Kasumi-1 (cell line): ENCODE measurements around the gene RUNX3.
A peak's percentile ranks its signal among the peaks of the same experiment; 100 is the strongest.

Experiments used
- DNase-seq, 2 experiments: peaks; one replicate each; lab custom pipeline; 2025; lab: John Stamatoyannopoulos, UW

Gene RUNX3

GRCh38 chr1:24963099-24963872 is 33.2 kb upstream of the RUNX3 start:
- DNase-seq, result no peak

- no peak for DNase-seq
Observed at GRCh38 chr1:24961961-24962861, 32.1 kb upstream of the RUNX3 start.

- no peak for DNase-seq
Observed at GRCh38 chr1:24961334-24961733, 31.3 kb upstream of the RUNX3 start.

- no peak for DNase-seq
Observed at GRCh38 chr1:24960071-24960801, 30.2 kb upstream of the RUNX3 start.

- DNase-seq, result no peak
Observed at GRCh38 chr1:24959623-24959975, 29.5 kb upstream of the RUNX3 start.

- no peak for DNase-seq
Observed at GRCh38 chr1:24958766-24959622, 28.9 kb upstream of the RUNX3 start.

GRCh38 chr1:24957808-24958752 is 28.0 kb upstream of the RUNX3 start:
- no peak for DNase-seq

- no peak for DNase-seq
Observed at GRCh38 chr1:24957016-24957807, 27.1 kb upstream of the RUNX3 start.

- DNase-seq, result no peak
Observed at GRCh38 chr1:24955779-24956365, 25.8 kb upstream of the RUNX3 start.

- DNase-seq, result peak; percentile 66 to 75
Observed at GRCh38 chr1:24955161-24955560, 25.1 kb upstream of the RUNX3 start.

- no peak for DNase-seq
Observed at GRCh38 chr1:24954631-24955030, 24.6 kb upstream of the RUNX3 start.

- DNase-seq, result no peak
Observed at GRCh38 chr1:24954022-24954421, 23.9 kb upstream of the RUNX3 start.

- peak; percentile 62 to 78 for DNase-seq
Observed at GRCh38 chr1:24952413-24952841, 22.4 kb upstream of the RUNX3 start.

- no peak for DNase-seq
Observed at GRCh38 chr1:24951810-24952412, 21.8 kb upstream of the RUNX3 start.

GRCh38 chr1:24951337-24951736 is 21.3 kb upstream of the RUNX3 start:
- no peak for DNase-seq

- DNase-seq, result no peak
Observed at GRCh38 chr1:24949331-24949881, 19.3 kb upstream of the RUNX3 start.

- DNase-seq, result no peak
Observed at GRCh38 chr1:24948079-24948827, 18.2 kb upstream of the RUNX3 start.
